Measurements from ENCODE around the gene UMOD.

The UMOD gene

DNA sequence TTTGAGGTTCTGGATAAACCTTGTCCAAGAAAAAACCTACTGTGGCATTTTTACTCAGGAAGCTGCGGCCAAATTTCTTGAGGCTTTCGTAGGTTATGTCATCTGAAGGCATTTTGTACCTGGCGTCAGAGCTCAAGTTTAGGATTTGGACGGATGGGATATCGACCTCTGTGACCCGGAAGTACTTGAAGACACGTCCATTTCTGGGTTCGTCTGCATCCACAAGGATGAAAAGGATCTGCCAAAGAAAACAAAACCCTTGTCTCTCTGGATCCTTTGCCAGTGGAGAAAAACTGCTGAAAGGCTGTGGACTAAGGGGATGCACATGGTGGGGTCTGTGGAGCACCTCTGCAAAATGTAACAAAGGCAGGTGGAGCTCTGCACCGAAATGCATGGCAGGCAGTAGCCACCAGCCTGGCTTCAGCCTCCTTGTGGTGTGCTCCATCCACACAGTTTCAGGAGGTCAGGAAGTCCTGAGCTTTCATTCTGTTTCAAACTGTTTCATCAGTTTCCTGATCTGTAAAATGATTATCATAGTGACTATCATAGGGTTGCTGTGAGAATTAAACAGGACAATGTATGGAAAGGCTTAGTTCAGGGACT, 17.0 kb upstream of the UMOD start:
- in situ Hi-C loops (cut with MboI; ENCODE audit: low sequenced_read_pairs): no loop called here

DNA sequence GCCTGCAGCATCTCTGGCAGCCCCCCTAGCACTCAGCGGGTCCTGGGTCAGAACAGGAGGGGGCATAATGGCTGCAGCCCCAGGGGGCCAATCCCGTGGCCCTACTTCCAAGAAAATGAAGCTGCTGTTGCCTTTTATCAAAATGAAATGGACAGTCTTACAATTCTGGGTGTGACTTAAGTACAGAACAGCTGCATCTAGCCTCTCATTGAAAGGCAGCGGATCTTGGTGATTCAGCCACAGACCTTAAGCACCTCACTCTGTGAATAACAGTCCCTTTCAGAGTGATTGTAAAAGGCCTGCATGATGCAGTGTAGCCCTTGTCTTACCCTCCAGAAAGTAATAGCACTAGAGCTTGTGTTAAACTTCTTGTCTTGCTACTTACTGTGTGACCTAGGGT, 11.5 kb upstream of the UMOD start:
- in situ Hi-C loops (cut with MboI; ENCODE audit: low sequenced_read_pairs): no loop called here

- in situ Hi-C loops (cut with MboI; ENCODE audit: low sequenced_read_pairs): no loop called here
Observed at GRCh38 chr16:20363191-20363590, 10.7 kb upstream of the UMOD start.

GRCh38 chr16:20359997-20360396, 7.5 kb upstream of the UMOD start:
- in situ Hi-C loops (cut with MboI; ENCODE audit: low sequenced_read_pairs): no loop called here

DNA sequence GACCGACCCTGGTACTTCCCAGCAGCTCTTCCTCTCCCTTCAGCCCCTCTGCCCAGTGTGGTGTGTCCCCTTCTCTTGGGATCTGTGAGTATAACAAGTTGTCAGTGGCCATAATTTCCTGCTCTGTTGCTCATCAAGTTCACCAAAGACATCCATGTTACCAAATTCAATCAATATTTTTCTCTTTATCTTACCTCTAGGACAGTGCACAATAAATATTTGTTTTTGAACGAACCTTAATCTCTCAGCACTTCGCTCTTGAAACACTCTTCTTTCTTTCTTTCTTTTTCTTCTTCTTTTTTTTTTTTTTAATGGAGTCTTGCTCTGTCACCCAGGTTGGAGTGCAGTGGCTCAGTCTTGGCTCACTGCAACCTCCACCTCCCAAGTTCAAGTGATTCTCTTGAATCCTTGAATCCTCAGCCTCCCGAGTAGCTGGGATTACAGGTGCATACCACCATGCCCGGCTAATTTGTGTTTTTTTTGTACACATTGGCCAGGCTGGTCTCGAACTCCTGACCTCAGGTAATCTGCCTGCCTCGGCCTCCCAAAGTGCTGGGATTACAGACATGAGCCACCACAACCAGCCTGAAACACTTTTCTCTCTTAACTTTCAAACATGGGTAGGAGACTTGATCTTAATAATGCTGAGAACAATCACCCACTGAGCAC, 2.7 kb upstream of the UMOD start:
- in situ Hi-C loops (cut with MboI; ENCODE audit: low sequenced_read_pairs): no loop called here

DNA sequence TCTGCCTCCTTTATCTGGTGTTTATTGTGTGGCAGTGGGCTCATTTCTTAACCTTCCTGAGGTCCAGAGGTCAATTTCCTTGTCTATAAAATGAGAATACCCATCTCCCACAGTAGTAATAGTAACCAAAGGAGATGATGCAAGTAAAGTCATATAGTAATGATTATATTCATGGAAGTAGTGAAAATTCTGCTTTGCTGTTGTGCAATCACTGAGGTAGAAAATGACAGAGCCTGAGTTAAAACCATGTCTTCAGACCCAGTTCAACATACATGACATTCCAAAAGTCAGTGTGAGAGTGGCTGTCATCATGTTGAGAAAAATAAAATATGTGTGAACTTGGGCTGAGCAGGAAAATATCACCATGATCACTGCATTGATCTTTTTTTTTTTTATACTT, 864 bp upstream of the UMOD start:
- in situ Hi-C loops (cut with MboI; ENCODE audit: low sequenced_read_pairs): no loop called here

GRCh38 chr16:20349615-20350014, 2.9 kb downstream of the UMOD start:
- in situ Hi-C loops (cut with MboI; ENCODE audit: low sequenced_read_pairs): no loop called here

DNA sequence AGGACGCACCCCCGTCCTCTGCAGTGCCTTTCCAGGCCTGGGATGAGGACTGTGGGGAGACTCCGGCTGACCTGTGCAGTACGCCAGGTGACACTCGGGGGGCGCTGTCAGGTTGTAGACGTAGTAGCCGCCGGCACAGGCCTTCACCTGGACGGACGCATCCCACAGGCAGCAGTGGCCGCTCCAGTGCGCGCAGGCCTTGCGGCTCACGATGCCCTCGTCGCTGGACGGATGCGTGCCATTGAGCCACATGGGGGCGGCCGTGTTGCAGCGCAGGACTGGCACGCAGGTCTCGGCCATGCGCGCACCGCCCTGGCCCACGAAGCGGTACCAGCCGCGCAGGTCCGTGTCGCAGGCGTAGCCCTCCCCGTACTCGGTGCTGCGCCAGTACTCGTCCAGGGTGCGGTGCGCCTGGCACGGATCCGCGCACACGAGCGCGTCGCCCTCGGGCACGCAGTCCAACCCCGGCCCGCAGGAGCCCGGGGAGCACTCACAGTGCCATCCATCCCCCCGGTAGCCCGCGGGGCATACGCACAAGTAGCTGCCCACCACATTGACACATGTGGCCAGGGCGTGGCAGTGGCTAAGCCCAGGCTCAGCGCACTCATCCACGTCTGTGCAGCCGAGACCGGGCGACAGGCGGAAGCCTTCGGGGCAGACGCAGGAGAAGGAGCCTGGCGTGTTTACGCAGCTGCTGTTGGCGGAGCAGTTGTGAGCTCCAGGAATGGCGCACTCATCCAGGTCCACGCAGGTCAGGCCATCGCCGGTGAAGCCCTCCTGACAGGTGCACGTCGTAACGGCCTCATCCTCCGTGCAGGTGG, 3.9 kb downstream of the UMOD start:
- in situ Hi-C loops (cut with MboI; ENCODE audit: low sequenced_read_pairs): no loop called here

- in situ Hi-C loops (cut with MboI; ENCODE audit: low sequenced_read_pairs): no loop called here
Observed at GRCh38 chr16:20347666-20348364, 4.7 kb downstream of the UMOD start.

DNA sequence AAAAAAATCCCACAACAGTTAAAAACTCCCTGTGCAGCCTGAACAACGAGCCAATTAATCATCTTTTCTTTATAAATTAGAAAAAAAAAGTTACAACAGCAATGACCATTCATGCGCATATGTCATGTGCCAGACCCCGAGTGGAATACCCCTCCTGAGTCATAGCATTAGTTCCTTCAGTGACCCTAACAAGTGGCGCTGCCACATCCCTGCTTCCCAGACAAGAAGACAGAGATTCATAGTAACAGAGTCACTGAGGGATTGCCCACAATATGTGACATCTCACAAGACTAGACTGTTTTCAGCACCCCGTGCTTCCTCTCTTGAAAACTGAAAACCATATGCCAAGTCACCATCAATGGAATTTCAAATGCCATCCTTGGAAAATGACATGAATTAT, 7.9 kb downstream of the UMOD start:
- in situ Hi-C loops (cut with MboI; ENCODE audit: low sequenced_read_pairs): no loop called here

DNA sequence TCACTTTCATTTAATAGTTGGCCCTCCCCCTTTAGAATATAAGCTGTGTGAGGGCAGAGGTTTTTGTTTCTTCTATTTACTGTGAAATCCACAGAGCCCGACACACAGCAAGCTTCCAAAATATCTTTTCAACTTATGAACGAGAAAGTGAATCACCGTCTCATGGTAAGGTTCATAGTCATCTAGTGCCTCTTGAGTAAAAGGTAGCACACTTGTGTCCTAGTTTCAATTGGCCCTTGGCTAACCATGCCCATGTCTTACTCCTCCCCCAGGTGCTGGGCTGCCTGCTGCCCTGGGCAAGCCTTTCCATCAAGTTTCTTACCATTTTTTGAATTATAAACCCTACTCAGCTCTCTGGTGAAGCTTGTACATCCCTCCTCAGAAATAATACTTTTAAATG, 12.8 kb downstream of the UMOD start:
- in situ Hi-C loops (cut with MboI; ENCODE audit: low sequenced_read_pairs): no loop called here

DNA sequence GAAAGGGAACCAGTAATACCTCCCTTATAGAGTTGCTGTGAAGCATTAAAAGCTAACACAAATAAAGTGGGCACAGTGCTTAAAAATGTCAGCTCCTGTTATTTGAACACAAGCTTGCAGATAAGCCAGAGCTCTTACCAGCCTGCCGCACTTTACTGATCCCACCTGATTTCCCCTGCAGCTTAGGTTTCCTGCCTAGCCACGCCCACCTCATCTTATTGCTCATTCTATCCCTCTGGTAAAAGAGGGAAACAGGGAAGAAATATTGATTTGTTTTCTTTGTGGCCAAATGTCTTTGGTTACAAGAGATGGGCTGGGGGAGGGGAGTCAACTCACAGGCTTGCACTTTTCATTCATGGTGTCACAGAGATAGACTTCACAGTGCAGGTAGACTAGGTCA, 15.6 kb downstream of the UMOD start:
- in situ Hi-C loops (cut with MboI; ENCODE audit: low sequenced_read_pairs): no loop called here

- in situ Hi-C loops (cut with MboI; ENCODE audit: low sequenced_read_pairs): no loop called here
Observed at GRCh38 chr16:20334396-20334795, 18.1 kb downstream of the UMOD start.

GRCh38 chr16:20333120-20333519, 19.4 kb downstream of the UMOD start:
- in situ Hi-C loops (cut with MboI; ENCODE audit: low sequenced_read_pairs): no loop called here

- in situ Hi-C loops (cut with MboI; ENCODE audit: low sequenced_read_pairs): no loop called here
Observed at GRCh38 chr16:20332411-20332810, 20.1 kb downstream of the UMOD start.

- in situ Hi-C loops (cut with MboI; ENCODE audit: low sequenced_read_pairs): no loop called here
Observed at GRCh38 chr16:20331635-20332034, 20.9 kb downstream of the UMOD start.

GRCh38 chr16:20329392-20330138, 22.9 kb downstream of the UMOD start:
- in situ Hi-C loops (cut with MboI; ENCODE audit: low sequenced_read_pairs): no loop called here

- in situ Hi-C loops (cut with MboI; ENCODE audit: low sequenced_read_pairs): no loop called here
Observed at GRCh38 chr16:20327444-20328041, 25.0 kb downstream of the UMOD start, which contains the start of gene GP2. GP2 (minus strand) TSS chr16:20327513; CDS start chr16:20326431, 1,082 bp downstream.

DNA sequence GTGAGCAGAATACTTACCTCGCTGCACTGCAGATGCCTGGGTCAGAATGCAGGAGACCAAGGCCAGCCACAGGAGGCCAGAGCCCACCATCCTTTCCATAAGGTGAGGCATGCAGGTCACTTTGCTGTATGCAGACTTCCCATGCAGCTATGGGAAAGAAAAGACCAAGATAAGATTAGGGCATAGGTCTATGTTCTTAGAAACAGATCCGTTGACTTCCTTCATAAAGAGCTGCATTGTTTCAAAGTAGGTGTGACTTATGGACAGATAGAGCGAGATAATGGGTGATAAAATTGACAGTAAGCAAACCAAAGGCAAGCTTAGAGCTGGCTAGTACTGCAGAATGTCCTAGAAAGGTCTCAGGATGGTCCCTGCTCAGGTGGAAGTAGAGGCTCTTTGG, 26.2 kb downstream of the UMOD start:
- in situ Hi-C loops (cut with MboI; ENCODE audit: low sequenced_read_pairs): no loop called here

DNA sequence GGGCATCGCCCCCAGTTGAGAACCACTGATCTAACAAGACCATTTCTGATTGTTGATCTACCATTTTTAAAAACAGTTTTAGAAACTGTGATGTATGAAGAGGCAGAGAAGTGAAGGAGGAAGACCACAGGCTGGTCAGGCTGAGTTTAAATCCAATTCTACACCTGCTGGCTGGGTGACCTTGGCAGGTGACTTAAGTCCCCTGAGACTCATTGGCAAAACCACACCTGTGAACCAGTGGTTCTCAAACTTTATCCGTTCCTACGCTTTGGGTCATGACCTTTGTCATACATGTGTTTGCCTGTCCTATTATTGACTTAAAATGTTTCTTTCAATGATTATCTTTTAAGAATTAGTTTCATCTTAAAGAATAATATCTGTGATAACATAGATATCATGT, 27.5 kb downstream of the UMOD start:
- in situ Hi-C loops (cut with MboI; ENCODE audit: low sequenced_read_pairs): no loop called here
